Measurements from ENCODE around the gene RNF157. TPM values are rescaled to one million over a fixed set of nuclear protein-coding genes. Genes with fewer than 3 reads are reported as not detected.

RNF157 gene
- total and polyA plus RNA-seq, 9 of the 15 experiments (the other 6 are each of a cell fraction or from before 2014, with no cell fraction given): 8.1 to 31.7 (median 20.8) TPM

GRCh38 chr17:76131692-76132573 lies 108.4 kb downstream of the RNF157 start:
- ChIA-PET POLR2A (interaction anchor here (0.7 to 1.1 kb wide), 3 partner anchors 138 to 141 kb away, joined by 3 to 4 read pairs (median 3); no protein-coding TSS in a partner anchor), CTCF (ENCODE audit: low intra/inter-chr PET ratio) (interaction anchor here (0.8 kb wide), 1 partner anchor 148 kb away, joined by 3 read pairs; no protein-coding TSS in a partner anchor)
- in situ Hi-C loops (cut with MboI): no loop called here
- Histone ChIP-seq H3K27ac (ENCODE audit: extremely low read depth, low read depth, low read length) (no peak overlapping the region), H3K4me3 (no peak overlapping the region), H3K9ac (ENCODE audit: insufficient read depth in 1 of 2, low read depth in 2 of 2, low read length in 2 of 2) (no peak overlapping the region), H3K9me1 (ENCODE audit: control insufficient read depth, insufficient read depth, low read length) (no peaks in the 10 kb centered on the region), H3K79me2 (ENCODE audit: control insufficient read depth, insufficient read depth, low read length) (no peaks in the 10 kb centered on the region), H3K4me1 (replicated peaks in 1 of 2; ENCODE audit: control insufficient read depth in 2 of 2, insufficient read depth in 2 of 2, low read length in 2 of 2) (peaks cover 0 to 36% of the 10 kb centered on the region in 2 experiments; a peak in 2 of 5 replicates), H3K4me2 (ENCODE audit: insufficient read depth, low read length) (no peak overlapping the region), H3K9me3 (replicated peaks; ENCODE audit: control insufficient read depth, insufficient read depth, low read depth, low read length) (no peaks in the 10 kb centered on the region), H2AFZ (ENCODE audit: low read depth, low read length) (no peak overlapping the region), H3K27me3 (ENCODE audit: control insufficient read depth in 2 of 2, insufficient read depth in 2 of 2, low read length in 2 of 2) (peaks cover 37 to 61% of the 10 kb centered on the region in 2 experiments; a peak in 4 of 5 replicates), H3K36me3 (ENCODE audit: control insufficient read depth, insufficient read depth, low read length) (no peaks in the 10 kb centered on the region), H4K20me1 (replicated peaks; ENCODE audit: control insufficient read depth, insufficient read depth, low read length) (no peaks in the 10 kb centered on the region)
- no peak for FAIRE-seq
- TF ChIP-seq DEAF1 (CRISPR knock-in tag; IDR thresholded peaks at IDR 0.05): no peak
- no peak for TF ChIP-seq TAF7 (tag; IDR thresholded peaks at IDR 0.05)
- no peak for TF ChIP-seq ZNF583 (CRISPR knock-in tag; IDR thresholded peaks at IDR 0.05)
- no peak for TF ChIP-seq RFX1 (IDR thresholded peaks at IDR 0.05)
- TF ChIP-seq, protein P1, sequence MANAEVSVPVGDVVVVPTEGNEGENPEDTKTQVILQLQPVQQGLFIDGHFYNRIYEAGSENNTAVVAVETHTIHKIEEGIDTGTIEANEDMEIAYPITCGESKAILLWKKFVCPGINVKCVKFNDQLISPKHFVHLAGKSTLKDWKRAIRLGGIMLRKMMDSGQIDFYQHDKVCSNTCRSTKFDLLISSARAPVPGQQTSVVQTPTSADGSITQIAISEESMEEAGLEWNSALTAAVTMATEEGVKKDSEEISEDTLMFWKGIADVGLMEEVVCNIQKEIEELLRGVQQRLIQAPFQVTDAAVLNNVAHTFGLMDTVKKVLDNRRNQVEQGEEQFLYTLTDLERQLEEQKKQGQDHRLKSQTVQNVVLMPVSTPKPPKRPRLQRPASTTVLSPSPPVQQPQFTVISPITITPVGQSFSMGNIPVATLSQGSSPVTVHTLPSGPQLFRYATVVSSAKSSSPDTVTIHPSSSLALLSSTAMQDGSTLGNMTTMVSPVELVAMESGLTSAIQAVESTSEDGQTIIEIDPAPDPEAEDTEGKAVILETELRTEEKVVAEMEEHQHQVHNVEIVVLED (CRISPR knock-in tag; IDR thresholded peaks at IDR 0.05): no peak
- TF ChIP-seq, protein P2, sequence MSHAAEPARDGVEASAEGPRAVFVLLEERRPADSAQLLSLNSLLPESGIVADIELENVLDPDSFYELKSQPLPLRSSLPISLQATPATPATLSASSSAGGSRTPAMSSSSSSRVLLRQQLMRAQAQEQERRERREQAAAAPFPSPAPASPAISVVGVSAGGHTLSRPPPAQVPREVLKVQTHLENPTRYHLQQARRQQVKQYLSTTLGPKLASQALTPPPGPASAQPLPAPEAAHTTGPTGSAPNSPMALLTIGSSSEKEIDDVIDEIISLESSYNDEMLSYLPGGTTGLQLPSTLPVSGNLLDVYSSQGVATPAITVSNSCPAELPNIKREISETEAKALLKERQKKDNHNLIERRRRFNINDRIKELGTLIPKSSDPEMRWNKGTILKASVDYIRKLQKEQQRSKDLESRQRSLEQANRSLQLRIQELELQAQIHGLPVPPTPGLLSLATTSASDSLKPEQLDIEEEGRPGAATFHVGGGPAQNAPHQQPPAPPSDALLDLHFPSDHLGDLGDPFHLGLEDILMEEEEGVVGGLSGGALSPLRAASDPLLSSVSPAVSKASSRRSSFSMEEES (CRISPR knock-in tag; IDR thresholded peaks at IDR 0.05): no peak
- TF ChIP-seq HDGF (IDR thresholded peaks at IDR 0.05): no peak
- TF ChIP-seq RBFOX2 (IDR thresholded peaks at IDR 0.05; ENCODE audit: low read depth, low read length): no peak
- TF ChIP-seq SIX5 (IDR thresholded peaks at IDR 0.05; ENCODE audit: borderline replicate concordance in 1 of 2, insufficient read depth in 1 of 2, low read depth in 1 of 2, low read length in 2 of 2): no peak
- no peak for TF ChIP-seq MEF2A (IDR thresholded peaks at IDR 0.05; ENCODE audit: control insufficient read depth, low read depth, low read length)
- TF ChIP-seq POLR2B (IDR thresholded peaks at IDR 0.05; ENCODE audit: low read depth, partially characterized antibody): no peak
- ATAC-seq: no peak
- DNase-seq (ENCODE audit: extremely low read depth in 1 of 4, low spot score in 3 of 4): no peak
- intact Hi-C loops (cut with micrococcal nuclease): no loop called here
- no TSS peak for BruUV-seq (replicated peaks)
- WGBS (ENCODE audit: insufficient coverage, low coverage, missing lambda C conversion rate): 11% methylated on average over 17 of the region's 21 CpGs
